Vagina (tissue), 2 donors: ENCODE data around the gene CLIC6.

Experiments
- CTCF ChIP-seq, 3 experiments: fragments of 450-650 bp in 2 of 3; fragments of 200-600 bp in 1 of 3; sonication (generic) in 1 of 3; IDR thresholded peaks; one replicate each; pipeline ENCODE4 v1.5.1; 2017 to 2019; ENCODE audit warnings: antibody characterized with exemption in 3 of 3, mild to moderate bottlenecking in 2 of 3, moderate library complexity in 2 of 3
- POLR2A ChIP-seq, 2 donors: fragments of 450-650 bp; IDR thresholded peaks; one replicate each; pipeline ENCODE4 v1.6.1; 2017; ENCODE audit warnings: antibody characterized with exemption in 2 of 2, mild to moderate bottlenecking in 2 of 2, moderate library complexity in 2 of 2
- POLR2AphosphoS5 ChIP-seq, 2 donors: sonication (generic); formaldehyde crosslinking; IDR thresholded peaks; one replicate each; pipeline ENCODE4 v1.9.0; 2017; ENCODE audit warnings: antibody characterized with exemption in 2 of 2, mild to moderate bottlenecking in 2 of 2, low read depth in 1 of 2; ENCODE audit not compliant: insufficient read depth in 1 of 2

GRCh38 chr21:34762786-34763185, 94.0 kb downstream of the CLIC6 start:
- TF ChIP-seq CTCF (IDR thresholded peaks at IDR 0.05) (no peak), POLR2AphosphoS5 (IDR thresholded peaks at IDR 0.05; ENCODE audit: insufficient read depth in 1 of 2, low read depth in 1 of 2) (no peak), POLR2A (IDR thresholded peaks at IDR 0.05) (no peak)
